Immature natural killer cell (primary cell): ENCODE results near the gene NPIPA1. TPM values are rescaled to one million over a fixed set of nuclear protein-coding genes. Genes with fewer than 3 reads are reported as not detected.
"Not testable (repeated sequence)": the region's sequence is repeated elsewhere in the genome, so short reads cannot be mapped to it uniquely, and the experiment has no call there.

Experiments
- DNase-seq, 3 donors: peaks; one replicate each; pipeline ENCODE4 v3.0.0; 2022; ENCODE audit warnings: mixed read lengths in 1 of 3
- H3K27ac Mint-ChIP-seq, 6 donors: one replicate each; pipeline ENCODE4 v1.8.0; 2020; ENCODE audit warnings: mixed read lengths in 6 of 6, mild to moderate bottlenecking in 5 of 6, inconsistent platforms in 4 of 6, moderate library complexity in 3 of 6
- H3K27me3 Mint-ChIP-seq, 3 donors: one replicate each; pipeline ENCODE4 v1.8.0; 2020 to 2021; ENCODE audit warnings: low read depth in 3 of 3, mild to moderate bottlenecking in 3 of 3, mixed read lengths in 3 of 3, moderate library complexity in 3 of 3, inconsistent platforms in 1 of 3
- H3K36me3 Mint-ChIP-seq, 3 donors: one replicate each; pipeline ENCODE4 v1.8.0; 2020; ENCODE audit warnings: mixed read lengths in 3 of 3, inconsistent platforms in 2 of 3, mild to moderate bottlenecking in 2 of 3
- H3K4me1 Mint-ChIP-seq, 2 donors: one replicate each; pipeline ENCODE4 v1.8.0; 2020; ENCODE audit warnings: inconsistent platforms in 2 of 2, mild to moderate bottlenecking in 2 of 2, mixed read lengths in 2 of 2, moderate library complexity in 1 of 2
- H3K4me3 Mint-ChIP-seq, 5 donors: one replicate each; pipeline ENCODE4 v1.8.0; 2020; ENCODE audit warnings: mild to moderate bottlenecking in 5 of 5, mixed read lengths in 5 of 5, inconsistent platforms in 3 of 5, moderate library complexity in 3 of 5
- H3K9me3 Mint-ChIP-seq, 6 donors: one replicate each; pipeline ENCODE4 v1.8.0; 2020; ENCODE audit warnings: mild to moderate bottlenecking in 6 of 6, mixed read lengths in 6 of 6, inconsistent platforms in 4 of 6, moderate library complexity in 3 of 6
- polyA plus RNA-seq, 3 donors: library from polyadenylated mRNA; unstranded; fragments of 300-500 nt; fragmentation: Illumina TruSeq; gene quantifications; one replicate each; pipeline ENCODE4 v1.2.3, GENCODE V29; 2021

Gene NPIPA1
- polyA plus RNA-seq, 3 donors from 2014 or later, result 0.55 to 4.2 (median 1.0) TPM

GRCh38 chr16:14958970-14959369, 21.7 kb downstream of the NPIPA1 start:
- peaks cover 0 to 4% (median 0%) of the 10 kb centered on the region in 3 donors for H3K36me3 Mint-ChIP-seq
- H3K27me3 Mint-ChIP-seq, result peaks cover 2 to 6% (median 6%) of the 10 kb centered on the region in 3 donors
- peaks cover 0 to 11% of the 10 kb centered on the region in 2 donors for H3K4me1 Mint-ChIP-seq
- no peak overlapping the region for H3K27ac Mint-ChIP-seq
- H3K9me3 Mint-ChIP-seq, result peaks cover 0 to 2% (median 0%) of the 10 kb centered on the region in 6 donors
- no peak overlapping the region for H3K4me3 Mint-ChIP-seq
- no peak for DNase-seq

GRCh38 chr16:14961405-14962186, 24.4 kb downstream of the NPIPA1 start:
- H3K4me3 Mint-ChIP-seq, result no peak overlapping the region
- peaks cover 0 to 2% (median 0%) of the 10 kb centered on the region in 6 donors for H3K9me3 Mint-ChIP-seq
- H3K27me3 Mint-ChIP-seq, result peaks cover 6 to 7% (median 6%) of the 10 kb centered on the region in 3 donors
- no peak for DNase-seq
- H3K36me3 Mint-ChIP-seq, result peaks cover 0 to 4% (median 0%) of the 10 kb centered on the region in 3 donors
- no peaks in the 10 kb centered on the region for H3K4me1 Mint-ChIP-seq
- H3K27ac Mint-ChIP-seq, result no peak overlapping the region

DNA sequence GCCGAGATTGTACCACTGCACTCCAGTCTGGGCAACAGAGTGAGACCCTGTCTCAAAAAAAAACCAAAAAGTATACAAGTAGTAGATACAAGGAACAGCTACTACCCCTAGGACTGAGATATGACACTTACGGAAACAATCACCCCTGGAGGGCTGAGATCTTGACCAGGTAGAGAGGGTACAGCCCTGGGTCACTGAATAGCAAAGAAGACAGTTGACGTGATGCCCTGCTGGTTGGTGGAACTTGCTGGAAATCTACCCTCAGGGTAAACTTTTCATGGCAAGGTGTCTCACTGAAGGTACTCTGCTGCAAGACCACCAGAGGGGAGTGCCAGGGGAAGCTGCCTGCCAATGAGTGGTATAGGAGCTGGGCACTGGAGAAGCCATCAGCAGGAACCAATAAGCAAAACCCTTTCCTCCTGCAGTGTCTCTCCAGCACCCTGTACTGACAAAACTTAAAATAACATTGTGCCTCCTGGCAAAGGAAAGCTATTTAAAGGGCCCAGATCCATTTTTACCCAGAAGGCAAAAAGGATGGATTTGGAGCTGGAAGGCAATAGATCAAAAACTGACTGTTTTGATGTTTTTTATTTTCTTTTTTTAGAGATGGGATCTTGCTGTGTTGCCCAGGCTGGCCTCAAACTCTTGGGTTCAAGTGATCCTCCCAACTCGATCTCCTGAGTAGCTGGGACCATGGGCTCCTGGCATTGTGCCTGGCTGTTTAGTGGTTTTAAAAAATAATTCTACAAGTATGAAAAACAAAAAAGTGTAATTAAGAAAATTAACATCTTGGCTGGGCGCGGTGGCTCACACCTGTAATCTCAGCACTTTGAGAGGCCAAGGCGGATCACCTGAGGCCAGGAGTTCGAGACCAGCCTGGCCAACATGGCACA, 26.3 kb downstream of the NPIPA1 start:
- Mint-ChIP-seq H3K36me3 (peaks cover 0 to 4% (median 0%) of the 10 kb centered on the region in 3 donors), H3K4me3 (no peak overlapping the region), H3K27me3 (peaks cover 2 to 7% (median 6%) of the 10 kb centered on the region in 3 donors), H3K27ac (no peak overlapping the region), H3K4me1 (no peaks in the 10 kb centered on the region), H3K9me3 (peaks cover 0 to 2% (median 0%) of the 10 kb centered on the region in 6 donors)
- no peak for DNase-seq

DNA sequence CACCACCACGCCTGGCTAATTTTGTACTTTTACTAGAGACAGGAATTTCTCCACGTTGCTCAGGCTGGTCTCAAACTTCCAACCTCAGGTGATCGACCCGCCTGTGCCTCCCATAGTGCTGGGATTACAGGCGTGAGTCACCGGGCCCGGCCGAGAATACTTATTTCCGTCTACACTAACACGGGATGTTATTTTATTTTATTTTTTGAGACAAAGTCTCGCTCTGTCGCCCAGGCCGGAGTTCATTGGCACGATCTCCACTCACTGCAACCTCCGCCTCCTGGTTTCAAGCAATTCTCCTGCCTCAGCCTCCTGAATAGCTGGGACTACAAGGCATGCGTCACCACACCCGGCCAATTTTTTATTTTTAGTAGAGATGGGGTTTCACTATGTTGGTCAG, 28.1 kb downstream of the NPIPA1 start:
- H3K4me3 Mint-ChIP-seq, result no peak overlapping the region
- H3K36me3 Mint-ChIP-seq, result peaks cover 0 to 4% (median 0%) of the 10 kb centered on the region in 3 donors

DNA sequence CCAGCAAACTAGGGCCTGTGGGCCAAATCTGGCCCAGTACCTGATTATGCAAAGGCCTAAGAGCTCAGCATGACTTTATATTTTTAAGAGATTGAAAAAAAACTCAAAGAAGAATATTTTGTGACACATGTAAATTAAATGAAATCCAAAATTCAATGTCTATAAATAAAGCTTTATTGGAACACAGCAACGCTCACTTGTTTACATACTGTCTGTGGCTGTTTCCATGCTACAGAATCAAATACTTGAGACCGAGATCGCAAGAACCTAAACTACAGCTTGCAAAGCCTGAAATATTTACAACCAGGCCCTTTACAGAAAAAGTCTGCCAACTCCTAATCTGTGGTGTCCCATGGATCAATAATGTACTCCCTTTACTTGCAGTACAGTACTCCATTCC, 32.6 kb downstream of the NPIPA1 start:
- H3K4me1 Mint-ChIP-seq, result peaks cover 7 to 14% of the 10 kb centered on the region in 2 donors
- not testable (repeated sequence) for H3K4me3 Mint-ChIP-seq, H3K36me3 Mint-ChIP-seq, H3K27me3 Mint-ChIP-seq, DNase-seq, H3K9me3 Mint-ChIP-seq, H3K27ac Mint-ChIP-seq

More for the DNA sequence above, 28.1 kb downstream of the NPIPA1 start:
- Mint-ChIP-seq H3K4me1 (no peaks in the 10 kb centered on the region), H3K9me3 (peaks cover 0 to 2% (median 0%) of the 10 kb centered on the region in 6 donors), H3K27ac (no peak overlapping the region), H3K27me3 (peaks cover 0 to 7% (median 4%) of the 10 kb centered on the region in 3 donors)
- DNase-seq, result no peak

- Mint-ChIP-seq H3K27ac (peak overlapping the region in 1 of 6 donors; percentile 12), H3K4me1 (peaks cover 20 to 27% of the 10 kb centered on the region in 2 donors), H3K27me3 (peaks cover 0 to 11% (median 10%) of the 10 kb centered on the region in 3 donors)
- H3K36me3 Mint-ChIP-seq, H3K9me3 Mint-ChIP-seq, DNase-seq, H3K4me3 Mint-ChIP-seq: not testable (repeated sequence)
Measured at GRCh38 chr16:14971621-14972228, 34.5 kb downstream of the NPIPA1 start.

DNA sequence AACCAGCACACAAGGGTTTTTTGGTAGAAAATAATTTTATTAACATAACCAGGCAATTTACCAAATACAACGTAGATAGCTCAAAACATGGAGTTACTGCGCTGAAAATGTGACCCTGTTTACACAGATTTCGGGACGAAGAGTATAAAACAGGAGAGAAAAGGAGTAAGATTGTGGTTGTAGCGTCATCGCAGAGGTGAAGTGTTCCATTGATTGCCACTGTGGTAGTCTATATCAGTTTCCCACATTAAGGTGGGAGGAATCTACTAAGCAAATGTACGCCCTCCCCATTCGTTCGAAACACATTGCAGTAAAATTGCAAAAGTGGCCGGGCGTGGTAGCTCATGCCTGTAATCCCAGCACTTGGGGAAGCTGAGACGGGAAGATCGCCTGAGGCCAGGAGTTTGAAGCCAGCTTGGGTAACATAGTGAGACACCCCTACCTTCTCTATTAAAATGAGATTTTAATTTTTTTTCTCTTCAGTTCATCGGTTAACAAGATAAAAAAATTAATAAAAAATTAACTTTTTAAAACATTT, 36.6 kb downstream of the NPIPA1 start:
- not testable (repeated sequence) for H3K9me3 Mint-ChIP-seq, DNase-seq, H3K36me3 Mint-ChIP-seq
- peak overlapping the region in 5 of 6 donors; percentile 23 to 94 (median 58) for H3K27ac Mint-ChIP-seq
- H3K4me1 Mint-ChIP-seq, result peaks cover 24 to 38% of the 10 kb centered on the region in 2 donors
- peaks cover 0 to 11% (median 10%) of the 10 kb centered on the region in 3 donors for H3K27me3 Mint-ChIP-seq
- H3K4me3 Mint-ChIP-seq, result peak overlapping the region; percentile 17 to 98 (median 93)

DNA sequence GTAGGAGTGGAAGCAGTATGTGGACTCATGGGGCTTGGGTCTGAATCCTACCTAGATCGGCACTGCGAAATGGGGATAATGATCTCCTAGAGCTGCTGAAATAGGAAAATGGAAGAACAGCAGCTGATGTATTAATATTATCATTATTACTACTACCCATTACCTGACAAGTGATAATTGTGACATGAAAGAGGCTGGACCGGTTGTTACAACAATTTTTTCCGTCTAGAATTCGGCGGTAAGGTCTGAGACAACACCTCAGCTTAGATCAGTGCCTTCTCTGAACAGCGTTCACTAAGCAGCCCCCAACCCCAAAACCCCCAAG, 37.0 kb downstream of the NPIPA1 start:
- Mint-ChIP-seq H3K27me3 (peaks cover 0 to 11% (median 10%) of the 10 kb centered on the region in 3 donors), H3K27ac (peak overlapping the region; percentile 86 to 99 (median 90)), H3K4me3 (peak overlapping the region; percentile 87 to 98 (median 93)), H3K4me1 (peaks cover 24 to 40% of the 10 kb centered on the region in 2 donors)
- not testable (repeated sequence) for H3K36me3 Mint-ChIP-seq, DNase-seq, H3K9me3 Mint-ChIP-seq

- H3K27ac Mint-ChIP-seq, result peak within 1 kb of the TSS; percentile 86 to 99 (median 90)
- H3K36me3 Mint-ChIP-seq, H3K9me3 Mint-ChIP-seq: not testable (repeated sequence)
- peak within 1 kb of the TSS; percentile 87 to 98 (median 93) for H3K4me3 Mint-ChIP-seq
- peak; percentile 90 to 99 (median 99) for DNase-seq
- peaks cover 0 to 11% (median 10%) of the 10 kb centered on the region in 3 donors for H3K27me3 Mint-ChIP-seq
- peaks cover 24 to 45% of the 10 kb centered on the region in 2 donors for H3K4me1 Mint-ChIP-seq
Measured at GRCh38 chr16:14974656-14975417, 37.6 kb downstream of the NPIPA1 start, which contains the start of gene PDXDC1. PDXDC1 (plus strand) TSS chr16:14975026; CDS start chr16:14975200, 174 bp downstream.

- H3K36me3 Mint-ChIP-seq, H3K9me3 Mint-ChIP-seq: not testable (repeated sequence)
- peak overlapping the region; percentile 44 to 93 (median 86) for H3K27ac Mint-ChIP-seq
- H3K27me3 Mint-ChIP-seq, result peaks cover 0 to 11% (median 10%) of the 10 kb centered on the region in 3 donors
- DNase-seq, result peak; percentile 30 to 57 (median 52)
- H3K4me3 Mint-ChIP-seq, result peak overlapping the region; percentile 79 to 98 (median 93)
- peaks cover 24 to 49% of the 10 kb centered on the region in 2 donors for H3K4me1 Mint-ChIP-seq
Measured at GRCh38 chr16:14975418-14976194, 38.4 kb downstream of the NPIPA1 start.

- not testable (repeated sequence) for H3K9me3 Mint-ChIP-seq, H3K36me3 Mint-ChIP-seq, DNase-seq
- H3K4me1 Mint-ChIP-seq, result peaks cover 31 to 64% of the 10 kb centered on the region in 2 donors
- H3K4me3 Mint-ChIP-seq, result peak overlapping the region in 3 of 5 donors; percentile 48 to 93 (median 89)
- peaks cover 0 to 11% (median 10%) of the 10 kb centered on the region in 3 donors for H3K27me3 Mint-ChIP-seq
- peak overlapping the region in 5 of 6 donors; percentile 32 to 83 (median 53) for H3K27ac Mint-ChIP-seq
Measured at GRCh38 chr16:14976971-14977736, 39.9 kb downstream of the NPIPA1 start.
